Measurements from ENCODE around the gene XNDC1N. TPM values are rescaled to one million over a fixed set of nuclear protein-coding genes. Genes with fewer than 3 reads are reported as not detected.

The XNDC1N gene
- polyA plus RNA-seq, 1 donor from 2014 or later: 6.3 TPM

DNA sequence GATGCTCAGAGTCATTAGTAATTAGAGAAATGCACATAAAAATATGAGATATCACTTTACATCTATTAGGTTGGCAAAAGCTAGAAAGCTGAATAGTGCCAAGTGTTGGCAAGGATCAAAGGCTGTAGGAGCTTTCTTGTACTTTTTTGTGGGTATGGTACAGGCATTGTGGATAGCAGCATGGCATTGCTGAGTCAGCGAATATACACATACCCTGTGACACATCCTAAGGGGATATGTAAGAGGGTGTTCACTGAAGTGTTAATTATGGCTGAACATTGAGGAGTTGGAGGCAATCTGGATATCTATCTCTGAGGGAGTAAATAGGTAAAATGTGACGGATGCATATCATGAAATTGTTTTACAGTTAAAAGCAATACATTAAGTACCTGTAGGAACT, 43.3 kb upstream of the XNDC1N start:
- no peak overlapping the region for H3K27ac ChIP-seq (ENCODE audit: low read length)
- no peaks in the 10 kb centered on the region for H3K36me3 ChIP-seq (ENCODE audit: insufficient read depth, low read length)
- H3F3A ChIP-seq (ENCODE audit: insufficient read depth, low read length, poor library complexity, severe bottlenecking): no peaks in the 10 kb centered on the region
- H4K20me1 ChIP-seq (ENCODE audit: insufficient read depth): no peaks in the 10 kb centered on the region
- H3K9ac ChIP-seq (ENCODE audit: low read length): no peak overlapping the region
- no peak overlapping the region for H2AFZ ChIP-seq (ENCODE audit: low read depth, low read length)
- H3K9me3 ChIP-seq (ENCODE audit: low read length): no peaks in the 10 kb centered on the region
- no peaks in the 10 kb centered on the region for H3K79me2 ChIP-seq (replicated peaks; ENCODE audit: insufficient read depth, low read length)
- H3K27me3 ChIP-seq (ENCODE audit: insufficient read depth, low read depth, low read length): no peaks in the 10 kb centered on the region
- TF ChIP-seq, protein P1, sequence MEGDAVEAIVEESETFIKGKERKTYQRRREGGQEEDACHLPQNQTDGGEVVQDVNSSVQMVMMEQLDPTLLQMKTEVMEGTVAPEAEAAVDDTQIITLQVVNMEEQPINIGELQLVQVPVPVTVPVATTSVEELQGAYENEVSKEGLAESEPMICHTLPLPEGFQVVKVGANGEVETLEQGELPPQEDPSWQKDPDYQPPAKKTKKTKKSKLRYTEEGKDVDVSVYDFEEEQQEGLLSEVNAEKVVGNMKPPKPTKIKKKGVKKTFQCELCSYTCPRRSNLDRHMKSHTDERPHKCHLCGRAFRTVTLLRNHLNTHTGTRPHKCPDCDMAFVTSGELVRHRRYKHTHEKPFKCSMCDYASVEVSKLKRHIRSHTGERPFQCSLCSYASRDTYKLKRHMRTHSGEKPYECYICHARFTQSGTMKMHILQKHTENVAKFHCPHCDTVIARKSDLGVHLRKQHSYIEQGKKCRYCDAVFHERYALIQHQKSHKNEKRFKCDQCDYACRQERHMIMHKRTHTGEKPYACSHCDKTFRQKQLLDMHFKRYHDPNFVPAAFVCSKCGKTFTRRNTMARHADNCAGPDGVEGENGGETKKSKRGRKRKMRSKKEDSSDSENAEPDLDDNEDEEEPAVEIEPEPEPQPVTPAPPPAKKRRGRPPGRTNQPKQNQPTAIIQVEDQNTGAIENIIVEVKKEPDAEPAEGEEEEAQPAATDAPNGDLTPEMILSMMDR (IDR thresholded peaks at IDR 0.05; ENCODE audit: poor library complexity, severe bottlenecking): no peak
- no peak for TF ChIP-seq MXI1 (conservative IDR thresholded peaks at IDR 0.05; ENCODE audit: poor library complexity, severe bottlenecking)
- TF ChIP-seq, protein P2, sequence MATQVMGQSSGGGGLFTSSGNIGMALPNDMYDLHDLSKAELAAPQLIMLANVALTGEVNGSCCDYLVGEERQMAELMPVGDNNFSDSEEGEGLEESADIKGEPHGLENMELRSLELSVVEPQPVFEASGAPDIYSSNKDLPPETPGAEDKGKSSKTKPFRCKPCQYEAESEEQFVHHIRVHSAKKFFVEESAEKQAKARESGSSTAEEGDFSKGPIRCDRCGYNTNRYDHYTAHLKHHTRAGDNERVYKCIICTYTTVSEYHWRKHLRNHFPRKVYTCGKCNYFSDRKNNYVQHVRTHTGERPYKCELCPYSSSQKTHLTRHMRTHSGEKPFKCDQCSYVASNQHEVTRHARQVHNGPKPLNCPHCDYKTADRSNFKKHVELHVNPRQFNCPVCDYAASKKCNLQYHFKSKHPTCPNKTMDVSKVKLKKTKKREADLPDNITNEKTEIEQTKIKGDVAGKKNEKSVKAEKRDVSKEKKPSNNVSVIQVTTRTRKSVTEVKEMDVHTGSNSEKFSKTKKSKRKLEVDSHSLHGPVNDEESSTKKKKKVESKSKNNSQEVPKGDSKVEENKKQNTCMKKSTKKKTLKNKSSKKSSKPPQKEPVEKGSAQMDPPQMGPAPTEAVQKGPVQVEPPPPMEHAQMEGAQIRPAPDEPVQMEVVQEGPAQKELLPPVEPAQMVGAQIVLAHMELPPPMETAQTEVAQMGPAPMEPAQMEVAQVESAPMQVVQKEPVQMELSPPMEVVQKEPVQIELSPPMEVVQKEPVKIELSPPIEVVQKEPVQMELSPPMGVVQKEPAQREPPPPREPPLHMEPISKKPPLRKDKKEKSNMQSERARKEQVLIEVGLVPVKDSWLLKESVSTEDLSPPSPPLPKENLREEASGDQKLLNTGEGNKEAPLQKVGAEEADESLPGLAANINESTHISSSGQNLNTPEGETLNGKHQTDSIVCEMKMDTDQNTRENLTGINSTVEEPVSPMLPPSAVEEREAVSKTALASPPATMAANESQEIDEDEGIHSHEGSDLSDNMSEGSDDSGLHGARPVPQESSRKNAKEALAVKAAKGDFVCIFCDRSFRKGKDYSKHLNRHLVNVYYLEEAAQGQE (IDR thresholded peaks at IDR 0.05; ENCODE audit: borderline replicate concordance): no peak
- TF ChIP-seq EZH2 (IDR thresholded peaks at IDR 0.05; ENCODE audit: borderline replicate concordance, insufficient read depth, low read length, poor library complexity, severe bottlenecking): no peak
- TF ChIP-seq TAF1 (IDR thresholded peaks at IDR 0.05; ENCODE audit: low read depth): no peak
- no peak for TF ChIP-seq SMC3 (conservative IDR thresholded peaks at IDR 0.05; ENCODE audit: poor library complexity)
- no peaks in the 10 kb centered on the region for H3K9me2 ChIP-seq (ENCODE audit: insufficient read depth, low read length)
- H3K4me2 ChIP-seq (ENCODE audit: low read length): no peak overlapping the region
- H3K4me3 ChIP-seq (ENCODE audit: low read length): no peak overlapping the region

- Histone ChIP-seq H4K20me1 (ENCODE audit: insufficient read depth) (no peaks in the 10 kb centered on the region), H3F3A (ENCODE audit: insufficient read depth, low read length, poor library complexity, severe bottlenecking) (no peaks in the 10 kb centered on the region), H3K9me3 (ENCODE audit: low read length) (no peaks in the 10 kb centered on the region), H2AFZ (ENCODE audit: low read depth, low read length) (no peak overlapping the region), H3K27me3 (ENCODE audit: insufficient read depth, low read depth, low read length) (no peaks in the 10 kb centered on the region), H3K79me2 (replicated peaks; ENCODE audit: insufficient read depth, low read length) (no peaks in the 10 kb centered on the region), H3K4me3 (ENCODE audit: low read length) (no peak overlapping the region), H3K36me3 (ENCODE audit: insufficient read depth, low read length) (peaks cover 12% of the 10 kb centered on the region), H3K4me2 (ENCODE audit: low read length) (no peak overlapping the region), H3K27ac (ENCODE audit: low read length) (no peak overlapping the region), H3K9me2 (ENCODE audit: insufficient read depth, low read length) (no peaks in the 10 kb centered on the region), H3K9ac (ENCODE audit: low read length) (no peak overlapping the region)
- TF ChIP-seq TAF1 (IDR thresholded peaks at IDR 0.05; ENCODE audit: low read depth): no peak
- no peak for TF ChIP-seq RAD21 (conservative IDR thresholded peaks at IDR 0.05)
- no peak for TF ChIP-seq SMC3 (conservative IDR thresholded peaks at IDR 0.05; ENCODE audit: poor library complexity)
- TF ChIP-seq EP300 (conservative IDR thresholded peaks at IDR 0.05; ENCODE audit: poor library complexity, severe bottlenecking): no peak
- TF ChIP-seq, protein P1 (IDR thresholded peaks at IDR 0.05; ENCODE audit: poor library complexity, severe bottlenecking): no peak
- TF ChIP-seq MXI1 (conservative IDR thresholded peaks at IDR 0.05; ENCODE audit: poor library complexity, severe bottlenecking): no peak
- no peak for TF ChIP-seq EZH2 (IDR thresholded peaks at IDR 0.05; ENCODE audit: borderline replicate concordance, insufficient read depth, low read length, poor library complexity, severe bottlenecking)
- TF ChIP-seq, protein P2 (IDR thresholded peaks at IDR 0.05; ENCODE audit: borderline replicate concordance): no peak
- TF ChIP-seq POLR2AphosphoS5 (IDR thresholded peaks at IDR 0.05): no peak
Measured at GRCh38 chr11:71964641-71965040, 36.2 kb upstream of the XNDC1N start.
